ENCODE results near the gene COL4A4. TPM values are rescaled to one million over a fixed set of nuclear protein-coding genes. Genes with fewer than 3 reads are reported as not detected.
A peak's percentile ranks its signal among the peaks of the same experiment; 100 is the strongest.

COL4A4 gene
- total RNA-seq, 1 donor from 2014 or later: 0.05 TPM

- H3K4me1 Mint-ChIP-seq (ENCODE audit: low read depth, unreplicated experiment): peaks cover 11% of the 10 kb centered on the region
- H3K9me3 Mint-ChIP-seq (ENCODE audit: unreplicated experiment): no peaks in the 10 kb centered on the region
- H3K36me3 Mint-ChIP-seq (ENCODE audit: unreplicated experiment): no peaks in the 10 kb centered on the region
- DNase-seq: no peak
- no peaks in the 10 kb centered on the region for H3K27me3 Mint-ChIP-seq (ENCODE audit: unreplicated experiment)
- H3K27ac Mint-ChIP-seq (ENCODE audit: unreplicated experiment): peak overlapping the region; percentile 35
- TF ChIP-seq, protein P1, sequence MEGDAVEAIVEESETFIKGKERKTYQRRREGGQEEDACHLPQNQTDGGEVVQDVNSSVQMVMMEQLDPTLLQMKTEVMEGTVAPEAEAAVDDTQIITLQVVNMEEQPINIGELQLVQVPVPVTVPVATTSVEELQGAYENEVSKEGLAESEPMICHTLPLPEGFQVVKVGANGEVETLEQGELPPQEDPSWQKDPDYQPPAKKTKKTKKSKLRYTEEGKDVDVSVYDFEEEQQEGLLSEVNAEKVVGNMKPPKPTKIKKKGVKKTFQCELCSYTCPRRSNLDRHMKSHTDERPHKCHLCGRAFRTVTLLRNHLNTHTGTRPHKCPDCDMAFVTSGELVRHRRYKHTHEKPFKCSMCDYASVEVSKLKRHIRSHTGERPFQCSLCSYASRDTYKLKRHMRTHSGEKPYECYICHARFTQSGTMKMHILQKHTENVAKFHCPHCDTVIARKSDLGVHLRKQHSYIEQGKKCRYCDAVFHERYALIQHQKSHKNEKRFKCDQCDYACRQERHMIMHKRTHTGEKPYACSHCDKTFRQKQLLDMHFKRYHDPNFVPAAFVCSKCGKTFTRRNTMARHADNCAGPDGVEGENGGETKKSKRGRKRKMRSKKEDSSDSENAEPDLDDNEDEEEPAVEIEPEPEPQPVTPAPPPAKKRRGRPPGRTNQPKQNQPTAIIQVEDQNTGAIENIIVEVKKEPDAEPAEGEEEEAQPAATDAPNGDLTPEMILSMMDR (IDR thresholded peaks at IDR 0.05; ENCODE audit: partially characterized antibody, unreplicated experiment): no peak
- no peak overlapping the region for H3K4me3 Mint-ChIP-seq (ENCODE audit: unreplicated experiment)
Observed at GRCh38 chr2:227058888-227059399, 105.1 kb downstream of the COL4A4 start.

GRCh38 chr2:227057743-227058447 is 106.1 kb downstream of the COL4A4 start:
- H3K36me3 Mint-ChIP-seq (ENCODE audit: unreplicated experiment): no peaks in the 10 kb centered on the region
- peaks cover 11% of the 10 kb centered on the region for H3K4me1 Mint-ChIP-seq (ENCODE audit: low read depth, unreplicated experiment)
- no peak overlapping the region for H3K27ac Mint-ChIP-seq (ENCODE audit: unreplicated experiment)

DNA sequence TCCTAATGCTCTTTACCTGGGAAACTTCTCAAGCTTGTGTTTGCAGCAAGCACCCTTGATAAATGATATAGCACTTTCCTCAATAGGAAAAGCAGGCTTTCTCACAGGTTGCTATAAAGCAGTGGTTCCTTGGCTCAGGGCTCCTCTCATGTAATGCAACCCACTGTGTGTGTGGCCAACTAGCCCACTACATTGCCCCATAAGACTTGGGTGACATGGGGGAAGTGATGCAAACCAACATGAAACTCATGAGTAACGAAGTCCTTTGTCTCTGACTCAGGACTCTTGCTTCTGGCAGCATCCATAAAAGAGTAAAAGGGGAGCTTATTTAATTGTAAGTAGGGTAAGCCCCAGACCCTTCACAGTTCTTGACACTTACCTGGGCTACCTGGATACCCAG is 106.9 kb downstream of the COL4A4 start:
- peaks cover 11% of the 10 kb centered on the region for H3K4me1 Mint-ChIP-seq (ENCODE audit: low read depth, unreplicated experiment)
- TF ChIP-seq, protein P1 (IDR thresholded peaks at IDR 0.05; ENCODE audit: partially characterized antibody, unreplicated experiment): no peak
- no peaks in the 10 kb centered on the region for H3K9me3 Mint-ChIP-seq (ENCODE audit: unreplicated experiment)
- H3K27ac Mint-ChIP-seq (ENCODE audit: unreplicated experiment): no peak overlapping the region
- DNase-seq: no peak
- H3K27me3 Mint-ChIP-seq (ENCODE audit: unreplicated experiment): no peaks in the 10 kb centered on the region
- no peaks in the 10 kb centered on the region for H3K36me3 Mint-ChIP-seq (ENCODE audit: unreplicated experiment)
- no peak overlapping the region for H3K4me3 Mint-ChIP-seq (ENCODE audit: unreplicated experiment)

More at GRCh38 chr2:227057743-227058447, 106.1 kb downstream of the COL4A4 start:
- H3K4me3 Mint-ChIP-seq (ENCODE audit: unreplicated experiment): no peak overlapping the region
- TF ChIP-seq, protein P1 (IDR thresholded peaks at IDR 0.05; ENCODE audit: partially characterized antibody, unreplicated experiment): no peak
- no peaks in the 10 kb centered on the region for H3K9me3 Mint-ChIP-seq (ENCODE audit: unreplicated experiment)
- no peaks in the 10 kb centered on the region for H3K27me3 Mint-ChIP-seq (ENCODE audit: unreplicated experiment)
- no peak for DNase-seq

- H3K4me1 Mint-ChIP-seq (ENCODE audit: low read depth, unreplicated experiment): peaks cover 10% of the 10 kb centered on the region
- DNase-seq: no peak
- H3K27ac Mint-ChIP-seq (ENCODE audit: unreplicated experiment): no peak overlapping the region
- H3K9me3 Mint-ChIP-seq (ENCODE audit: unreplicated experiment): no peaks in the 10 kb centered on the region
- no peak overlapping the region for H3K4me3 Mint-ChIP-seq (ENCODE audit: unreplicated experiment)
- TF ChIP-seq, protein P1 (IDR thresholded peaks at IDR 0.05; ENCODE audit: partially characterized antibody, unreplicated experiment): no peak
- H3K27me3 Mint-ChIP-seq (ENCODE audit: unreplicated experiment): no peaks in the 10 kb centered on the region
- no peaks in the 10 kb centered on the region for H3K36me3 Mint-ChIP-seq (ENCODE audit: unreplicated experiment)
Observed at GRCh38 chr2:227054006-227054405, 110.0 kb downstream of the COL4A4 start.

- H3K27me3 Mint-ChIP-seq (ENCODE audit: unreplicated experiment): no peaks in the 10 kb centered on the region
- no peaks in the 10 kb centered on the region for H3K9me3 Mint-ChIP-seq (ENCODE audit: unreplicated experiment)
- H3K36me3 Mint-ChIP-seq (ENCODE audit: unreplicated experiment): no peaks in the 10 kb centered on the region
- TF ChIP-seq, protein P1 (IDR thresholded peaks at IDR 0.05; ENCODE audit: partially characterized antibody, unreplicated experiment): no peak
- H3K4me1 Mint-ChIP-seq (ENCODE audit: low read depth, unreplicated experiment): peaks cover 2% of the 10 kb centered on the region
- H3K27ac Mint-ChIP-seq (ENCODE audit: unreplicated experiment): no peak overlapping the region
- H3K4me3 Mint-ChIP-seq (ENCODE audit: unreplicated experiment): no peak overlapping the region
- no peak for DNase-seq
Observed at GRCh38 chr2:227052879-227053278, 111.1 kb downstream of the COL4A4 start.

Measured in glutamatergic neuron (in vitro differentiated cells).